HCT116 (cell line): Measurements from ENCODE around the gene THSD7A.

Experiments used
- CBX3 ChIP-seq: IDR thresholded peaks from 2 replicates; pipeline ENCODE4 v1.6.1; 2012; ENCODE audit warnings: low read depth
- EGR1 ChIP-seq: IDR thresholded peaks from 2 replicates; pipeline ENCODE4 v1.6.1; 2012; ENCODE audit warnings: low read depth
- EZH2 ChIP-seq: fragments of 200-600 bp; sonication (generic); IDR thresholded peaks from 2 replicates; pipeline ENCODE4 v1.6.1; 2017; ENCODE audit warnings: antibody characterized with exemption, mixed run types
- EZH2phosphoT487 ChIP-seq: fragments of 200-600 bp; IDR thresholded peaks from 2 replicates; pipeline ENCODE4 v1.6.1; 2018; ENCODE audit warnings: antibody characterized with exemption, borderline replicate concordance
- POLR2A ChIP-seq: IDR thresholded peaks from 2 replicates; pipeline ENCODE4 v1.7.0; 2011; ENCODE audit warnings: borderline replicate concordance; ENCODE audit not compliant: insufficient read depth, insufficient read length; ENCODE audit errors: extremely low read depth
- SP1 ChIP-seq: IDR thresholded peaks from 2 replicates; pipeline ENCODE4 v1.6.1; 2012; ENCODE audit warnings: low read depth
- SRF ChIP-seq: IDR thresholded peaks from 2 replicates; pipeline ENCODE4 v1.6.1; 2012; ENCODE audit warnings: low read depth
- YY1 ChIP-seq: IDR thresholded peaks from 2 replicates; pipeline ENCODE4 v1.6.1; 2011; ENCODE audit warnings: low read length, low read depth, moderate library complexity, mild to moderate bottlenecking; ENCODE audit not compliant: insufficient replicate concordance; ENCODE audit errors: extremely low read depth
- ZNF274 ChIP-seq: fragments of 200-500 bp; sonication (Bioruptor generic); IDR thresholded peaks from 2 replicates; pipeline ENCODE4 v1.6.1; 2014; ENCODE audit warnings: mild to moderate bottlenecking, low read depth, low read length, inconsistent platforms
- TF ChIP-seq, protein P1 (sequence below), 3 experiments: fragments of 200-600 bp in 1 of 3; sonication (generic) in 1 of 3; IDR thresholded peaks in 2 of 3; conservative IDR thresholded peaks in 1 of 3; 2 replicates each; pipeline ENCODE4 v1.5.1; 2012 to 2017; ENCODE audit warnings: low read depth in 2 of 3, low read length in 2 of 3, antibody characterized with exemption in 1 of 3, borderline replicate concordance in 1 of 3, control low read depth in 1 of 3, mild to moderate bottlenecking in 1 of 3, mixed read lengths in 1 of 3, mixed run types in 1 of 3, moderate library complexity in 1 of 3; ENCODE audit not compliant: insufficient read depth in 1 of 3
- TF ChIP-seq, protein P2 (sequence below): IDR thresholded peaks from 2 replicates; pipeline ENCODE4 v1.6.1; 2011; ENCODE audit warnings: mild to moderate bottlenecking, low read length, moderate library complexity; ENCODE audit not compliant: insufficient replicate concordance; ENCODE audit errors: extremely low read depth

DNA sequence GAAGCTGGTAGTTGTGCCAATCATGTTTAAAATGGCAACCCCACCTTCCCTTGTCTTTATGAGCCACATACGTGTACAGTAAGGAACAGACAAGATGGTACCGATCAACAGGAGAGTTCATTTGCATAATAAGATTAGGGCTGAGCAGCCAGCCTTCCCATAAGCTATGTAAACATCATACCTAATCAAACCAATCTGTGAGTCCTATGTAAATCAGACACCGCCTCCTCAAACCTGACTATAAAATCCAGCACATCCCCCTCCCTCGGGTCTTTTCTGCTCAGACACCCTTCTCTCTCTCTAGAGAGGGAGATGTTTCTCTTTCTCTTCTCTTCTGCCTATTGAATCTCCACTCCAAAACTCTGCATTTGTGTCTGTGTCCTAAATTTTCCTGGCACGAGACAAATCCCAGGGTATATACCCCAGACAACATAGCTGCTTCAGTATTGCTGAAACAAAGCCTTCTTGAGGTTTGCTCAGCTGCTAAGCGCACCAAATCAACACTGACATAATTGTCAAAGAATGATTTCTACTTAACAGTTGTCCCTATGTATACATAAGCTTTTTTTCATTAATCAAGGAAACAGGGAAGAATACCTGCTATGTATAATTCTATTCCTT is 279.2 kb downstream of the THSD7A start:
- TF ChIP-seq, protein P1, sequence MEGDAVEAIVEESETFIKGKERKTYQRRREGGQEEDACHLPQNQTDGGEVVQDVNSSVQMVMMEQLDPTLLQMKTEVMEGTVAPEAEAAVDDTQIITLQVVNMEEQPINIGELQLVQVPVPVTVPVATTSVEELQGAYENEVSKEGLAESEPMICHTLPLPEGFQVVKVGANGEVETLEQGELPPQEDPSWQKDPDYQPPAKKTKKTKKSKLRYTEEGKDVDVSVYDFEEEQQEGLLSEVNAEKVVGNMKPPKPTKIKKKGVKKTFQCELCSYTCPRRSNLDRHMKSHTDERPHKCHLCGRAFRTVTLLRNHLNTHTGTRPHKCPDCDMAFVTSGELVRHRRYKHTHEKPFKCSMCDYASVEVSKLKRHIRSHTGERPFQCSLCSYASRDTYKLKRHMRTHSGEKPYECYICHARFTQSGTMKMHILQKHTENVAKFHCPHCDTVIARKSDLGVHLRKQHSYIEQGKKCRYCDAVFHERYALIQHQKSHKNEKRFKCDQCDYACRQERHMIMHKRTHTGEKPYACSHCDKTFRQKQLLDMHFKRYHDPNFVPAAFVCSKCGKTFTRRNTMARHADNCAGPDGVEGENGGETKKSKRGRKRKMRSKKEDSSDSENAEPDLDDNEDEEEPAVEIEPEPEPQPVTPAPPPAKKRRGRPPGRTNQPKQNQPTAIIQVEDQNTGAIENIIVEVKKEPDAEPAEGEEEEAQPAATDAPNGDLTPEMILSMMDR (IDR thresholded peaks at IDR 0.05 in 2 of 3, conservative IDR thresholded peaks at IDR 0.05 in 1 of 3; ENCODE audit: borderline replicate concordance in 1 of 3, insufficient read depth in 1 of 3, low read depth in 2 of 3, low read length in 2 of 3) = no peak
- TF ChIP-seq SP1 = no peak
- TF ChIP-seq YY1 = no peak
- TF ChIP-seq POLR2A = no peak
- no peak for TF ChIP-seq EZH2phosphoT487
- TF ChIP-seq SRF = no peak
- no peak for TF ChIP-seq EGR1
- no peak for TF ChIP-seq EZH2
- TF ChIP-seq CBX3 = no peak
- TF ChIP-seq ZNF274 = no peak
- TF ChIP-seq, protein P2, sequence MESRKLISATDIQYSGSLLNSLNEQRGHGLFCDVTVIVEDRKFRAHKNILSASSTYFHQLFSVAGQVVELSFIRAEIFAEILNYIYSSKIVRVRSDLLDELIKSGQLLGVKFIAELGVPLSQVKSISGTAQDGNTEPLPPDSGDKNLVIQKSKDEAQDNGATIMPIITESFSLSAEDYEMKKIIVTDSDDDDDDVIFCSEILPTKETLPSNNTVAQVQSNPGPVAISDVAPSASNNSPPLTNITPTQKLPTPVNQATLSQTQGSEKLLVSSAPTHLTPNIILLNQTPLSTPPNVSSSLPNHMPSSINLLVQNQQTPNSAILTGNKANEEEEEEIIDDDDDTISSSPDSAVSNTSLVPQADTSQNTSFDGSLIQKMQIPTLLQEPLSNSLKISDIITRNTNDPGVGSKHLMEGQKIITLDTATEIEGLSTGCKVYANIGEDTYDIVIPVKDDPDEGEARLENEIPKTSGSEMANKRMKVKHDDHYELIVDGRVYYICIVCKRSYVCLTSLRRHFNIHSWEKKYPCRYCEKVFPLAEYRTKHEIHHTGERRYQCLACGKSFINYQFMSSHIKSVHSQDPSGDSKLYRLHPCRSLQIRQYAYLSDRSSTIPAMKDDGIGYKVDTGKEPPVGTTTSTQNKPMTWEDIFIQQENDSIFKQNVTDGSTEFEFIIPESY = no peak
